RPMI7951 (cell line): ENCODE measurements around the gene IRAK3. TPM values are rescaled to one million over a fixed set of nuclear protein-coding genes. Genes with fewer than 3 reads are reported as not detected.

Experiments used
- DNase-seq: peaks from one replicate; pipeline ENCODE4 v3.0.0-alpha.2; 2012; ENCODE audit warnings: low read depth
- total RNA-seq: library from RNA; depleted of rRNA; stranded (reverse); fragments of >200 nt; shearing (Covaris generic); gene quantifications from 2 replicates; pipeline ENCODE4 v1.2.3, GENCODE V29; 2014

Gene IRAK3
- total RNA-seq, 1 experiment from 2014 or later, result 4.8 TPM

GRCh38 chr12:66252771-66253170 is 63.8 kb downstream of the IRAK3 start:
- no peak for DNase-seq

GRCh38 chr12:66255737-66256136 is 66.7 kb downstream of the IRAK3 start:
- no peak for DNase-seq

DNA sequence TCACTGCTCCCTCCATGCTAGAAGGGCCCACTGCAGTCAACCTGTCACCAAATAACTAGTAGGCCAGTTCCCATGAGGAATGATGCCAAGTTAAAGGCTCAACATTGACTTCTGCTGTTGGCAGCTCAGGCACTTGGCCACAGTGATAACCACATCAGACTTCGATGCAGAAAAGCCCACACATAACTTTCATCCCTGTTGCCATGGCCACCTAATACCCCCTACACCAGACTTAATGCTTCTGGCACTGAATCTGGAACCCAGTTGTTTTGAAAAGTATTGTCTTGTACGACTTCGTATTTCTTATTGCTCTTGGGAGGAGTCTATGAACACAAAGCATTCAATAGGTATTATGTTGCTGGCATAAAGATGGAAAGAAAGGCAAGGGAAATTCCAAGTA is 69.0 kb downstream of the IRAK3 start:
- no peak for DNase-seq

DNA sequence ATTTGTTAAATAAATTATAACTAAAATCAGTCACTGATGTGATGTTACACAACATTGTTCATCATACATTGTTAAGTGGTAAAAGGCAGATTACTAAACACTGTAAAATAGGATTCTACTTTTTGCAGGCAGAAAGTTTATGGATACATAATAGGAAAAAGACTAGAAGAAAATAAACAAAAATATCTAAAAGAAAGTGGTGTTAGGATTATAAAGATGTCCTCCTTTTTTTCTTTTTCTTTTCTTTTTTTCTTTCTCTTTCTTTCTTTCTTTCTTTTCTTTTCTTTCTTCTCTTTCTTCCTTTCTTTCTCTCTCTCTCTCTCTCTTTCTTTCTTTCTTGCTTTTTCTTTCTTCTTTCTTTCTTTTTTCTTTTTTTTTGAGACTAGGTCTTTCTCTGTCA is 73.7 kb downstream of the IRAK3 start:
- DNase-seq, result no peak

DNA sequence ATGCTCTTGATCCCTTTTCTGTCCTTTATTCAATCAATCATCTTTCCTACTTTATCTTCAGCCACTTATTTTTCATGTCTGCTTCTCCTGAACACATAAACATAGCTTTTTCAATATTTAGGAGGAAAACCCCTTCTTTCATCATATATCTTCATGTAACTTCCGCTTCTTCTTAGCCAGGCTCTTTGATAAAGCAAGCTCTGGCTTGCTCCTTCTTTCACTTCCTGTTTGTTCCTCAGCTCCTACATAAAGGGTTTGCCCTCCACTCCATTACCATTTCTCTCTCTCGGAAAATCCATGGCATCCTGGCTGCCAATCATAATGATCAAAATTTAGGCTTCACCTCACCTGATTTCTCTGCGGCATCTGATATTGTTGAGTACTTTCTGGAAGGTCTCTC is 79.5 kb downstream of the IRAK3 start:
- no peak for DNase-seq

GRCh38 chr12:66269142-66269541 is 80.1 kb downstream of the IRAK3 start:
- DNase-seq, result no peak

GRCh38 chr12:66269757-66270383 is 80.9 kb downstream of the IRAK3 start:
- peak; percentile 63 for DNase-seq

DNA sequence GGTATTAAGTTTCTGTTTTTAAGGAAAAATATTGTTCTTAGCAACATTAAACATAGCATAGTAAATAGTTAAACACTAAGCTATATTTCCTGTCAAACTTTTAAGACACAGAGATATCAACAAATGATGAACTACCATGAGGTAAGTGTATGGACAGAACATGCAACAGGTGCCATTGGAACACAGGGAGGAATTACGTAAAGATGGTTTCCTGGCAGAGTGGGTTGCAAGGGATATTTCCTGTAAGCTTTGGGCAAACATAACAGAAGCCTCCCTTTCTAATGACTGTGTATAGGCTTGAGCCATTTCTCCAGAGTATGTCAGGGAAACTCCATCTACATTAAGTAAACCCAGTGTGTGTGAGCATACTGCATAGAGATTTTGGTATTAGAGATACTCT is 81.6 kb downstream of the IRAK3 start:
- no peak for DNase-seq

- DNase-seq, result no peak
Observed at GRCh38 chr12:66272650-66273049, 83.6 kb downstream of the IRAK3 start.

DNA sequence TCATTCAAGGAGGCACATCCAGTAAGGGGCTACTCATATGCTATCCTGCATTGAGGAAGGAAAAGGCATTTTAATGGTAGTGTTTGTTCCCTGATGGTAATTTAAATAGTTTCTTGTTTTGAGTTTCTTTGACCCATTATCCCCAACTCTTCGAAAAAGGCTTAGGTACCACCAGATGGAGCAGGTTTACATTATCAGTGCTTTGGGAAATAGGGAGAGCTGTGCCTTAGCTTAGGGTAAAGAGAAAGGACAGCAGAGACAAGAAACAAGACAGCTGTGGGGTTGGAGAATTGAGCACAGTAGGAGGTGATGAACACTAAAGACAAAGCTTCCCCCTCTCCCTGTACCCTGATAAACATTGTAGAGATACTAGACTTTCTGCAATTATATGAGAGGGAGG is 84.1 kb downstream of the IRAK3 start:
- DNase-seq, result peak; percentile 6

DNA sequence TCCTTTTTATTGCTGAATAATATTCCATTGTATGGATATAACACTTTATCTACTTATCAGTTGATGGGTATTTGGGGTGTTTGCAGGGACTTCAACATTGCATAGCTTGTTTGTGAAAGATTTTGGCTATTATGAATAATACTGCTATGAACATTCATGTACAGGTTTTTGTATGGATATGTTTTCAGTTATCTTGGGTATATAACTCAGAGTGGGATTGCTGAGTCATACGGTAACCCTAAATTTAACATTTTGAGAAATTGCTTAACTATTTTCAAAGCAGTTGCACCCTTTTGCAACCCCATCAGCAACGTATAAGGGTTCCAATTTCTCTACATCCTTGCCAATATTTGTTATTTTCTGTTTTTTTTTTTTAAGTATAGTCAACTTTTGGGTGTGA is 86.0 kb downstream of the IRAK3 start:
- DNase-seq, result no peak

DNA sequence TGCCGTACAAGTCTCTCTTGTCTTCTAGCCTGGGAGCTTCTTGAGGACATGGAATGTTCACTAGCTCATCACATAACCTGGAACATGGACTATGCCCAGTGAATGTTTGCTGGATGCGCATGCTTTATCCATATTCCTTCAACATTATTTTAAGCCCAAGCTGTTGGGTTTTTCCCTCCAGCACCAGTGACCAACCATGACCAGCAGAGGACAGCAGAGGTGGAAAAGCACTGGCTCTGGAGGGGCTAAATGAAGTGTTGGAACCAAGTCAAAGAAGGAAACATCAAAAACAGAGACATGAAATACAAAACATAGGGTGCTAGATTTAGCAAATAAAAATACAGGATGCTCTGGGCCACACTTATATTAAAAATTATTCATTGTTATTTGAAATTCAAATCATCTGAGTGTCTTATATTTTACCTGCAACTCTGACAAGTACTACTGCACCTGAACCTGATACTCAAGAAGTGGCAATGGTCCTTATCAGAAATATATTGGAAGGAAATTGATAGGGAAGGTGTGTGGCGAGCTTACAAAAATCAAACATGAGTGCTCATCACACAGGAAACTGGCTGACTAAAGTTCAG is 90.2 kb downstream of the IRAK3 start:
- DNase-seq, result peak; percentile 17

GRCh38 chr12:66280561-66280960 is 91.5 kb downstream of the IRAK3 start:
- no peak for DNase-seq

DNA sequence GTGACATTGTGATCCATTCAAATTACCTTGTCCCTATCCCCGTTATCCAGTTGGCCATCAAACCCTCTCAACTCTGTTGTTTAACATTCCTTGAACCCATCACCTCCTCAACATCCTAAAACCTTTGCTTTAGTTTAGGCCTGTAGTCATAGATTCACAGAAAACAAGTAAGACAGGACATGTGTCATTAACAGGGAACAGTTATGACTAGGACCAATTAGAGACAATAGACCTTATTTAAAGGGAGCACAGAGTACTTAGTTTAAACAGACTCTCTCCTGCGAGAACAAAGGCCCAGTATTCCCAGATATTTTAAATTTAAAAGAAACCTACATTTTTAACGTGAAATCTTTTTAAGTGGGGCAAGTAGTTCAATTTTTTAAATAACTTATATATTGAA is 93.2 kb downstream of the IRAK3 start:
- DNase-seq, result no peak

- no peak for DNase-seq
Observed at GRCh38 chr12:66287275-66287674, 98.3 kb downstream of the IRAK3 start.

- no peak for DNase-seq
Observed at GRCh38 chr12:66288121-66288520, 99.1 kb downstream of the IRAK3 start.

- DNase-seq, result no peak
Observed at GRCh38 chr12:66289485-66289884, 100.5 kb downstream of the IRAK3 start.

DNA sequence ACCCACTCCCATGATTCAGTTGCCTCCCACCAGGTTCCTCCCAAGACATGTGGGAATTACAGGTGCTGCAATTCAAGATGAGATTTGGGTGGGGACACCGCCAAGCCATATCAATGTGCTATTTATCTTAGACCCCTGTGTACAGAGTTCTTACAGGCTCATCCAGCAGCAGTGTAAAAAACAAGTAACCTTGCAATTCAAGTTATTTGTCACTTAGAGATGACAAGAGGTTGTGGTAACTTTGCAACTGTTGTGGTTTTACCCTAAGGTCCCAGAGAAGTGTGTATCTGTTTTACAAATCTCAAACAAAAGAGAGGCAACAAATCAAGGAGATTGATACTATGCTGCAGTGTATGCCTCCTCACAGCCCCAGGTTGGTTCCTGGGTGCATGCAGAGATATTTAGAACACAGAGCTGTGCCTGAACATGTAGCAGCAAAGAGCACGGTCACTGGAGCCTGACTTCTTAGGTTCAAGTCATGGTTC is 101.7 kb downstream of the IRAK3 start:
- DNase-seq, result no peak

- peak; percentile 11 for DNase-seq
Observed at GRCh38 chr12:66296176-66296683, 107.2 kb downstream of the IRAK3 start.

DNA sequence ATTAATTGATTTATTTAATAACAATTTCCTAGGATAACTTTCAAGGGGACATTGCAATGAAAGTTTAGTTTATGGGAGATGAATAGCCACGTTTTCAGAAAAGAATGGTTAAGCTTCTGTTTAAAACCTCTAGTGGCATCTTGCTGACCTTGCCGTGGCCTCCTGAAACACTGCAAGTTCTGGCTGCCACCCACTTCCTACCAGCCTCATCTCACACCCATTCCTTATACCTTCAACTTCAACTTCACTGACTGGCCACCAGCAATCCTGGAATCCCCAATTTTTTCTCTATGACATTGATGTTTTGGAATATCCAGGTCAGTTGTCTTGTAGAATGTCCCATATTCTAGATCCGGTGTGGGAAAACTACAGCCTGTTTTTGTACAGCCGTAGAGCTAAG is 108.1 kb downstream of the IRAK3 start:
- DNase-seq, result no peak

- DNase-seq, result no peak
Observed at GRCh38 chr12:66297923-66298322, 108.9 kb downstream of the IRAK3 start.

GRCh38 chr12:66301944-66302826 is 113.2 kb downstream of the IRAK3 start, which contains the start of gene HELB:
Gene HELB, plus strand, starts transcription at chr12:66302493. Its CDS starts 111 bp downstream, at chr12:66302604.
- peak; percentile 92 for DNase-seq

GRCh38 chr12:66302827-66303169 is 113.8 kb downstream of the IRAK3 start:
- no peak for DNase-seq
